ENCODE data around the gene FGFR3.

The FGFR3 gene

GRCh38 chr4:1789552-1789951 lies 3.5 kb upstream of the FGFR3 start:
- no peak for DNase-seq

- DNase-seq = no peak
Measured at GRCh38 chr4:1790005-1790404, 3.1 kb upstream of the FGFR3 start.

- DNase-seq = no peak
Measured at GRCh38 chr4:1792158-1792831, 798 bp upstream of the FGFR3 start.

- no peak for DNase-seq
Measured at GRCh38 chr4:1793496-1793840, 375 bp downstream of the FGFR3 start.

- no peak for DNase-seq
Measured at GRCh38 chr4:1793940-1794808, 1.1 kb downstream of the FGFR3 start.

- no peak for DNase-seq
Measured at GRCh38 chr4:1794809-1795298, 1.8 kb downstream of the FGFR3 start.

GRCh38 chr4:1795299-1796195 lies 2.5 kb downstream of the FGFR3 start:
- DNase-seq = no peak

GRCh38 chr4:1796486-1797204 lies 3.6 kb downstream of the FGFR3 start:
- no peak for DNase-seq

GRCh38 chr4:1797298-1797860 lies 4.3 kb downstream of the FGFR3 start:
- no peak for DNase-seq

- no peak for DNase-seq
Measured at GRCh38 chr4:1797861-1798579, 4.9 kb downstream of the FGFR3 start.

- DNase-seq = no peak
Measured at GRCh38 chr4:1798580-1799386, 5.7 kb downstream of the FGFR3 start.

- DNase-seq = no peak
Measured at GRCh38 chr4:1799387-1800375, 6.6 kb downstream of the FGFR3 start.

- DNase-seq = no peak
Measured at GRCh38 chr4:1800805-1801204, 7.7 kb downstream of the FGFR3 start.

- DNase-seq = no peak
Measured at GRCh38 chr4:1801286-1801958, 8.3 kb downstream of the FGFR3 start.

- DNase-seq = no peak
Measured at GRCh38 chr4:1802151-1802715, 9.1 kb downstream of the FGFR3 start.

- no peak for DNase-seq
Measured at GRCh38 chr4:1802720-1803522, 9.8 kb downstream of the FGFR3 start.

All from HCEC 1CT (cell line).